B cell (primary cell): ENCODE results near the gene CNFN. TPM values are rescaled to one million over a fixed set of nuclear protein-coding genes. Genes with fewer than 3 reads are reported as not detected.

Experiments
- ATAC-seq: fragments of 200-7000 bp; cut with Tn5 transposase; one replicate; pipeline ENCODE4 v1.10.0; 2021; ENCODE audit warnings: low read depth, mild to moderate bottlenecking, moderate number of reproducible peaks, moderate library complexity
- CTCF ChIA-PET: fragments of 350-600 bp; sonication (Branson Sonifier 250); formaldehyde crosslinking; loops from one replicate; lab custom pipeline; 2021; ENCODE audit warnings: antibody characterized with exemption, inconsistent platforms; lab: Charles Lee
- POLR2A ChIA-PET: fragments of 350-600 bp; sonication (Branson Sonifier 250); formaldehyde crosslinking; loops from one replicate; lab custom pipeline; 2021; ENCODE audit warnings: antibody characterized with exemption; lab: Charles Lee
- DNase-seq: peaks from one replicate; pipeline ENCODE4 v3.0.0; 2013
- H2AFZ ChIP-seq: 2 replicates; pipeline ENCODE4 v1.6.1; 2012; ENCODE audit warnings: mild to moderate bottlenecking, low read depth, low read length; ENCODE audit not compliant: insufficient read depth, poor library complexity, severe bottlenecking
- H3K27ac ChIP-seq, 2 donors: 1 replicate in 1 of 2; 2 replicates in 1 of 2; pipeline ENCODE4 v1.5.1; 2012 to 2013; ENCODE audit warnings: low read length in 2 of 2, mild to moderate bottlenecking in 2 of 2, moderate library complexity in 1 of 2
- H3K27me3 ChIP-seq, 4 experiments: fragments of 200-600 bp in 1 of 4; sonication (generic) in 1 of 4; replicated peaks in 1 of 4; 1 replicate in 2 of 4; 2 replicates in 2 of 4; pipeline versions ENCODE4 v1.6.1 to v1.7.0; 2013 to 2016; ENCODE audit warnings: low read length in 3 of 4, mild to moderate bottlenecking in 2 of 4, mixed read lengths in 1 of 4, moderate library complexity in 1 of 4; ENCODE audit not compliant: insufficient read depth in 4 of 4, control insufficient read depth in 3 of 4; ENCODE audit errors: control extremely low read depth in 1 of 4
- H3K36me3 ChIP-seq, 2 experiments: replicated peaks in 1 of 2; 1 replicate in 1 of 2; 2 replicates in 1 of 2; pipeline versions ENCODE4 v1.6.1 to v1.7.1; 2013; ENCODE audit warnings: low read length in 1 of 2; ENCODE audit not compliant: insufficient read depth in 2 of 2, control insufficient read depth in 1 of 2; ENCODE audit errors: control extremely low read depth in 1 of 2, extremely low read depth in 1 of 2
- H3K4me1 ChIP-seq, 2 donors: fragments of 200-600 bp in 1 of 2; sonication (generic) in 1 of 2; 1 replicate in 1 of 2; 2 replicates in 1 of 2; pipeline versions ENCODE4 v1.5.1 to v1.6.1; 2013 to 2017; ENCODE audit warnings: low read length in 2 of 2; ENCODE audit not compliant: control insufficient read depth in 2 of 2, insufficient read depth in 2 of 2
- H3K4me2 ChIP-seq: replicated peaks from 2 replicates; pipeline ENCODE3; 2012; ENCODE audit warnings: mild to moderate bottlenecking, low read depth, low read length; ENCODE audit not compliant: poor library complexity, severe bottlenecking
- H3K4me3 ChIP-seq, 5 experiments: fragments of 200-600 bp in 1 of 5; sonication (generic) in 1 of 5; 1 replicate in 3 of 5; 2 replicates in 2 of 5; pipeline versions ENCODE4 v1.5.1 to v1.7.0; 2011 to 2016; ENCODE audit warnings: low read length in 4 of 5, mild to moderate bottlenecking in 4 of 5, low read depth in 2 of 5, control low read depth in 1 of 5, moderate library complexity in 1 of 5; ENCODE audit not compliant: insufficient read depth in 1 of 5; ENCODE audit errors: control extremely low read depth in 1 of 5, extremely low read depth in 1 of 5
- H3K79me2 ChIP-seq: fragments of 200-600 bp; sonication (generic); one replicate; pipeline ENCODE4 v1.6.0; 2016; ENCODE audit warnings: low read length; ENCODE audit not compliant: control insufficient read depth, insufficient read depth
- H3K9ac ChIP-seq: fragments of 200-600 bp; sonication (generic); 2 replicates; pipeline ENCODE4 v1.6.1; 2017; ENCODE audit warnings: mild to moderate bottlenecking, low read length, moderate library complexity
- H3K9me3 ChIP-seq, 3 donors: one replicate each; pipeline versions ENCODE4 v1.6.1 to v1.7.1; 2013; ENCODE audit warnings: low read length in 2 of 3; ENCODE audit not compliant: control insufficient read depth in 2 of 3, insufficient read depth in 1 of 3; ENCODE audit errors: control extremely low read depth in 1 of 3
- H4K20me1 ChIP-seq: 2 replicates; pipeline ENCODE4 v1.6.0; 2012; ENCODE audit warnings: mild to moderate bottlenecking, low read length; ENCODE audit not compliant: insufficient read depth, control insufficient read depth, poor library complexity, severe bottlenecking
- H3K27ac Mint-ChIP-seq: one replicate; pipeline ENCODE4 v1.8.0; 2021; ENCODE audit warnings: mixed read lengths
- H3K27me3 Mint-ChIP-seq: one replicate; pipeline ENCODE4 v1.8.0; 2021; ENCODE audit warnings: mixed read lengths
- H3K4me1 Mint-ChIP-seq: one replicate; pipeline ENCODE4 v1.8.0; 2021; ENCODE audit warnings: mixed read lengths
- H3K4me3 Mint-ChIP-seq: one replicate; pipeline ENCODE4 v1.8.0; 2021; ENCODE audit warnings: mixed read lengths
- H3K9me3 Mint-ChIP-seq: one replicate; pipeline ENCODE4 v1.8.0; 2022; ENCODE audit warnings: mixed read lengths; ENCODE audit not compliant: insufficient read depth
- CTCF ChIP-seq: fragments of 200-600 bp; IDR thresholded peaks from one replicate; pipeline ENCODE4 v1.8.0; 2022; ENCODE audit warnings: antibody characterized with exemption, mild to moderate bottlenecking
- EZH2 ChIP-seq: IDR thresholded peaks from 2 replicates; pipeline ENCODE4 v1.6.1; 2012; ENCODE audit warnings: borderline replicate concordance, low read depth, mild to moderate bottlenecking, moderate library complexity, low read length; ENCODE audit not compliant: insufficient read depth, poor library complexity, severe bottlenecking
- WGBS: methylation state at CpG from one replicate; pipeline ENCODE4 v1.1.5; 2013; ENCODE audit warnings: missing lambda C conversion rate; ENCODE audit not compliant: insufficient coverage; 5-methylcytosine and 5-hydroxymethylcytosine counted together
- intact Hi-C: fragments of 100-400 bp; cut with micrococcal nuclease; formaldehyde crosslinking; loops from one replicate; pipeline ENCODE4 v1.10.0; 2022
- polyA plus RNA-seq: library from polyadenylated mRNA; depleted of rRNA; stranded (reverse); fragments of >200 nt; gene quantifications from 2 replicates; pipeline ENCODE4 v1.2.3, GENCODE V29; 2012
- total RNA-seq, 2 donors: library from RNA; stranded (reverse); fragments of 120-200 nt in 1 of 2; gene quantifications; 1 replicate in 1 of 2; 2 replicates in 1 of 2; pipeline versions ENCODE4 v1.2.3 to v1.2.4, GENCODE V29; 2013 to 2022

The CNFN gene
- total and polyA plus RNA-seq, 2 donors (not counting 1 experiment from before 2014, with no cell fraction given) = 4.1 to 23.2 TPM

DNA sequence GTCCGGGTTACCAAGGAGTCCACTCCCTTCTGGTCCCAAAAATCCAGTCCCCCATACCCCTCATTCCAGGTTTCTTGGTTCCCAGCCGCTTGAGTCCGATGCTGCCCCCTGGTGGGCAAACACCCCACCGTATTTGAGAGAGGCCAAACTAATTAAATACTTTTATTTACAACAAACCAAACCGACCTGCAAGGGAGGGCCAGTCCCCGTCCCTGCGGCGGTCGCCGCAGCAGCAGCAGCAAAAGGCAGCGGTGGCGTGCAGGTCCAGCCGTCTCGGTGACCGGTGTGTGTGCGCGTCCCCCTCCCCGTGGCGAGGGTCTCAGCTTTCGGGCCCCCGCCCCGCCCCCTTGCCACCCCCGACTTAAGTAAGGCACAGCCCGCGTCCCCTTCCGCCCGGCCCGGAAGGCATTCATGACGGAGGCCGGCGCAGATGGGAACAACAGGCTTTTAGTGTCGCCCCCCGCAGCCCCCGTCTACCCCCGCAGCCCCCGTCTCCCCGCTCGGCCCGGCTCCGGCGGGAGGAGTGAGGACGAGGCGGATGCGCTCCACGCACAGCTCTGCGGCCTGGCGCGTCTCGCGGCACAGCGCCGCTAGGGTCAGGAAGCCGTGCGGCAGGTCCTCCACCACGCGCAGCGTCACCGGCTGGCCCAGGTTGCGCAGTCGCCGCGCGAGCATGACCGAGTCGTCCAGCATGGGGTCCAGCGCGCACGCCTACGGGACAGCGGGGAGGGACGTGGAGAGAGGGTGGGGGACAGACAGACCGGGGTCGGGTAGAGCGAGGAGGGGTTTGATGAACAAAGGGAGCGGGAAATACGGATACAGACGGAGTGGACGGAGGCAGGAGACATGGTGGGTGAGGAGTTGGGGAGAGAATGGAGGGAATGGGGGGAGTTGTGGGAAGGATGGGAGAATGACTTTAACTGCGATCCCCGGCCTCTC lies 11.5 kb upstream of the CNFN start:
- H3K9me3 Mint-ChIP-seq = no peaks in the 10 kb centered on the region
- peak overlapping the region; percentile 95 for H3K4me2 ChIP-seq
- H3K4me1 Mint-ChIP-seq = peaks cover 41% of the 10 kb centered on the region

More for the DNA sequence above, 11.5 kb upstream of the CNFN start:
- DNase-seq (peak; percentile 85), ATAC-seq (peak; percentile 50)
- POLR2A ChIA-PET = interaction anchor here (0.5 to 0.6 kb wide), 2 partner anchors 10 to 37 kb away, joined by 3 to 6 read pairs; no protein-coding TSS in a partner anchor
- intact Hi-C loops = loop anchor here (1.0 kb wide), 4 partner anchors 14 to 76 kb away; partner anchors contain the start of gene MEGF8
- Histone ChIP-seq H4K20me1 (no peaks in the 10 kb centered on the region), H3K9ac (peak overlapping the region; percentile 60), H3K36me3 (peaks cover 0 to 21% of the 10 kb centered on the region in 2 experiments), H3K27ac (peak overlapping the region in 1 of 2 donors; percentile 15), H3K27me3 (no peaks in the 10 kb centered on the region), H2AFZ (peak overlapping the region; percentile 79), H3K9me3 (no peaks in the 10 kb centered on the region), H3K4me3 (peak overlapping the region in 4 of 5 experiments; percentile 45 to 67 (median 52)), H3K79me2 (peaks cover 33% of the 10 kb centered on the region), H3K4me1 (peaks cover 21 to 35% of the 10 kb centered on the region in 2 donors)
- H3K27me3 Mint-ChIP-seq = no peaks in the 10 kb centered on the region
- peak overlapping the region; percentile 87 for H3K27ac Mint-ChIP-seq
- TF ChIP-seq EZH2 (no peak), CTCF (peak; percentile 82)
- WGBS = under 1% methylated on average over 70 of the region's 80 CpGs
- H3K4me3 Mint-ChIP-seq = peak overlapping the region; percentile 89
- CTCF ChIA-PET = interaction anchor here (0.5 to 3.1 kb wide), 19 partner anchors 10 to 323 kb away, joined by 3 to 27 read pairs (median 6); partner anchors contain the start of genes CEACAM1 and CNFN
